Stimulated activated memory B cell treated with anti-CD40 and anti-IgM and Interleukin-4, amounts not matched to agents 10 μg/mL and 1 μg/mL and 100 μg/mL, for 72 hours (primary cell): ENCODE data around the gene FYB1.

Experiments used
- ATAC-seq: fragments of 150-1000 bp; cut with Tn5 transposase; 2 replicates; pipeline ENCODE4 v1.10.0; 2021
- H3K27ac Mint-ChIP-seq: one replicate; pipeline ENCODE4 v1.8.0; 2022; ENCODE audit warnings: mild to moderate bottlenecking, mixed read lengths
- H3K27me3 Mint-ChIP-seq: one replicate; pipeline ENCODE4 v1.8.0; 2022; ENCODE audit warnings: mixed read lengths
- H3K36me3 Mint-ChIP-seq: one replicate; pipeline ENCODE4 v1.8.0; 2022; ENCODE audit warnings: mixed read lengths
- H3K4me1 Mint-ChIP-seq: one replicate; pipeline ENCODE4 v1.8.0; 2022; ENCODE audit warnings: mixed read lengths
- H3K4me3 Mint-ChIP-seq: one replicate; pipeline ENCODE4 v1.8.0; 2022; ENCODE audit warnings: mild to moderate bottlenecking, moderate library complexity, mixed read lengths
- H3K9me3 Mint-ChIP-seq: one replicate; pipeline ENCODE4 v1.8.0; 2022; ENCODE audit warnings: mixed read lengths

Gene FYB1

DNA sequence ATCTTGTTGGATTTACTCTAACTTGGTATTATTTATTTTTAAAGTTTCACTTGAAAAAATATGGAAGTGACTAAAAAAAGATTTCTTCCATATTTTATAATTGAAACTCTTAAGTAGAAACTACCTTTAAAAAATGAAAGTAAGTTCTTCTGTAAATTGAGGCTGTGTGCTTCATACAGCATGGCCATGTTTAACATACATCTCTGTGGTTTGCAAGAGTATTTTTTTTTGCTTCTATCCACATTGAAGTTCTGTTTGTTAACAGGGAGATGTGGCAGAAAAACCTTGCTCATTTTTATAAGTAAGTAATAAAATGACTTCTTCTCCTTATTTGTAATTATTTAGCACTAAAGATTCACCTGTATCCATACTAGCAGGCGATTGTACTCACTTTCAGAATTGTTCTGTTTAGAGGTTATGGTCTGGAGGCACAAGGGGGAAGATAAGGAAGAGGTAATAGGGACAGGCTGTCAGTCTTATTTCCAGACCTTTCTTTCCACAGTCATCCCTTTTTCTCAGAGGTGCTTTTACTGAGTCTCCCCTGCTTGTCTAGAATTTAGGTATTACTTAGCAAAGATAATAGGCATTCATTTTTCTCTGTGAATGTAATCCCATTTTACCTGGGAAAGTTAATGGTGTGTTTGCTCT, 16.0 kb downstream of the FYB1 start:
- Mint-ChIP-seq H3K27ac (peak overlapping the region; percentile 32), H3K27me3 (no peaks in the 10 kb centered on the region), H3K4me3 (no peak overlapping the region), H3K9me3 (no peaks in the 10 kb centered on the region), H3K4me1 (peaks cover 25% of the 10 kb centered on the region), H3K36me3 (no peaks in the 10 kb centered on the region)
- ATAC-seq = no peak

DNA sequence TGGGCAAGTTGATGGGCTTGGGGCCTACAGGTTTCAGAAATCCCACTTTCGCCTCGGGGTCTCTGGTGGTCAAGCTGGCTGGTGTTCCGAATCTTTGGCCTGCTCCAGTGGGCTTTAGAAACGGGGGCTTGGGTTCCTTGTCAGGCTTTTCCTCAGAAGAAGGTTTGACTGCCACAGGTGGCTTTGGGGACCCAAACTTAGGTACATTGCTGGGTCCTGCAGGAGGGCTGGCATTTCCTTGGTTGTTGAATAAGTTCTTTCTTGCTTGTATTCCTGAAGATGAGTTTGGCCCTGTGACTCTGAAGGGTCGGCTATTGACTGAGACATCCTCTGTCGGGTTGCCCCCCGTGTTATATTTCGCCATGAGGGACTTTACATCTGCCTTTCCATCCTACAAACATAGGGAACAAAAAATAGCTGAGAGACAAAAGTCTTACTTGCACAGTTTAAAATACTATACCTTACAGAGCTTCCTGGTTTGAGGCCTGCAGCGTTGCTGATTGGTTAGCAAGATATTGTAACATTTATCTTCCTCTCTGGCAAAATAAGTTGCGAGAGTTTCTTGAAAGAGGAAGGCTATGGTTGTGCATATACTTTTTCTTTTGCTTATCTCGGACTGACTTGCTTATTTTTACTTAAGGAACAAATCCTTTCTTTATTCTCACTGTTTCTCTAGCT, 16.6 kb downstream of the FYB1 start:
- no peak for ATAC-seq
- Mint-ChIP-seq H3K27ac (no peak overlapping the region), H3K9me3 (no peaks in the 10 kb centered on the region), H3K36me3 (no peaks in the 10 kb centered on the region), H3K27me3 (no peaks in the 10 kb centered on the region), H3K4me1 (peaks cover 25% of the 10 kb centered on the region), H3K4me3 (no peak overlapping the region)

- no peak for ATAC-seq
- no peaks in the 10 kb centered on the region for H3K9me3 Mint-ChIP-seq
- H3K4me1 Mint-ChIP-seq = peaks cover 25% of the 10 kb centered on the region
- no peak overlapping the region for H3K27ac Mint-ChIP-seq
- peaks cover 3% of the 10 kb centered on the region for H3K27me3 Mint-ChIP-seq
- no peaks in the 10 kb centered on the region for H3K36me3 Mint-ChIP-seq
- H3K4me3 Mint-ChIP-seq = no peak overlapping the region
Measured at GRCh38 chr5:39201781-39202596, 17.4 kb downstream of the FYB1 start.

DNA sequence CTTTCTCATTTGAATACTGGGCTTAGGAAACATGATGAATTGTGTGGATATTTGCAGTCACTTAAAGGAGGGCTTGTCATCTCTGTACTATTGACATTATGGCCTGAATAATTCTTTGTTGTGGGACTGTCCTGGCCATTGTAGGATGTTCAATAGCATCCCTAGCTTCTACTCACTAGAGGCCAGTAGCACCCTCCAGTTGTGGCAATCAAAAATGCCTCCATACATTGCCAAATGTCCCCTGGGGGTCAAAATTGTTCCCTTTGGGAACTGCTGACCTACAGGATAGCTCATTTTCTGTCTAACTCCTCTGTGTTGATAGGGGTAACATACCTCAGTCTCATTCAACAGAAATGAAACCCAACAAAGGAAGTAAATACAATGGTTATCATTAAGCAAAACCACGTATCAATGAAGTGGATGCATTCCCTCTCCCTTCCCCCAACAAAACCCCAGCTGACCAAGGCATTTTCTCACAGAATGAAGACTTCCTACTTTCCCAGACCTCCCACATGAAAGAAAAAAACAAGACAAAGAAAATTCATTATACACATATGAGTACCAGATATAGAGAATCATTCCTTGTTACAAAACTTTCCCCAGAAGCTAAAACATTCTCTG, 18.1 kb downstream of the FYB1 start:
- no peak for ATAC-seq
- Mint-ChIP-seq H3K27ac (no peak overlapping the region), H3K4me1 (peaks cover 25% of the 10 kb centered on the region), H3K4me3 (no peak overlapping the region), H3K27me3 (peaks cover 9% of the 10 kb centered on the region), H3K36me3 (no peaks in the 10 kb centered on the region), H3K9me3 (no peaks in the 10 kb centered on the region)

GRCh38 chr5:39200081-39200480, 19.3 kb downstream of the FYB1 start:
- Mint-ChIP-seq H3K36me3 (no peaks in the 10 kb centered on the region), H3K9me3 (no peaks in the 10 kb centered on the region), H3K4me1 (peaks cover 25% of the 10 kb centered on the region), H3K4me3 (no peak overlapping the region), H3K27me3 (peaks cover 10% of the 10 kb centered on the region), H3K27ac (no peak overlapping the region)
- ATAC-seq = no peak

DNA sequence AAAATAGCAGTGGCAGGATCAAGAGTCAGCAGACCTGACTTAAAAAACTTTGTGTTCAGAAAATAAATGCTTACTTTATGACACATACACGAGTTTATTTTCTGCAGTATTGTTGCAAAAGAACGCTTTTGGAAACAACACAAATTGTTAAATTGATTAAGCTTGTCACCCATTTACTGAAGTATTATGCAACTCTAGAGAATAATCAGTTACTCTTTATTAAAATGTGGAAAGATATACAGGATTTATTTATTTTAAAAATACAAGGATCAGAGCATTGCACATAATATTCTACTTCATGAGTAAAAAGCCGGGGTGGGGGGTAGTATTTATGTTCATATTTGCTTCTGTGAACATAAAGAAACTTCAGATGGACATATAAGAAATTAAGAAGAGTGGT, 20.0 kb downstream of the FYB1 start:
- no peak for ATAC-seq
- Mint-ChIP-seq H3K4me3 (no peak overlapping the region), H3K4me1 (peaks cover 25% of the 10 kb centered on the region), H3K9me3 (no peaks in the 10 kb centered on the region), H3K27ac (no peak overlapping the region), H3K36me3 (no peaks in the 10 kb centered on the region), H3K27me3 (peaks cover 18% of the 10 kb centered on the region)

DNA sequence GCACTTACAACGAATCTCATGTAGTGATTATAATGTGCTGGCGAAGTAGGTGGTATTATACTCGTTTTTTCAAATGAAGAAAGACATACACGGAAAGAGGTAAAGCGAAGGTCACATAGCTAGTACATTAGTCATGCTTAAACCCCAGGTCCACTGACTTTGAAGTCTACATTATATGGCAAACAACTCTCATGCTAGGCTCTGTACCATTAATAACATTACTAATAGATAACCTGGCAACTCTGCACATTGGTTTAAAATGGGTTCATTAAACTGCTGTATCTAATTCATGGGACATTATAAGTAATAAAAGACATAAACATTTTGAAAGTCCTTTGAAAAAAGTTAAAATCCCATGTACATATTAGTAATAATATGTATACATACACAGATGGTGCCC, 21.2 kb downstream of the FYB1 start:
- no peak overlapping the region for H3K27ac Mint-ChIP-seq
- peaks cover 21% of the 10 kb centered on the region for H3K27me3 Mint-ChIP-seq
- no peak overlapping the region for H3K4me3 Mint-ChIP-seq
- no peaks in the 10 kb centered on the region for H3K36me3 Mint-ChIP-seq
- peaks cover 13% of the 10 kb centered on the region for H3K4me1 Mint-ChIP-seq
- ATAC-seq = no peak
- H3K9me3 Mint-ChIP-seq = no peaks in the 10 kb centered on the region

- Mint-ChIP-seq H3K9me3 (no peaks in the 10 kb centered on the region), H3K27ac (no peak overlapping the region), H3K27me3 (peaks cover 21% of the 10 kb centered on the region), H3K36me3 (no peaks in the 10 kb centered on the region), H3K4me1 (peaks cover 12% of the 10 kb centered on the region), H3K4me3 (no peak overlapping the region)
- ATAC-seq = no peak
Measured at GRCh38 chr5:39197556-39197955, 21.8 kb downstream of the FYB1 start.

DNA sequence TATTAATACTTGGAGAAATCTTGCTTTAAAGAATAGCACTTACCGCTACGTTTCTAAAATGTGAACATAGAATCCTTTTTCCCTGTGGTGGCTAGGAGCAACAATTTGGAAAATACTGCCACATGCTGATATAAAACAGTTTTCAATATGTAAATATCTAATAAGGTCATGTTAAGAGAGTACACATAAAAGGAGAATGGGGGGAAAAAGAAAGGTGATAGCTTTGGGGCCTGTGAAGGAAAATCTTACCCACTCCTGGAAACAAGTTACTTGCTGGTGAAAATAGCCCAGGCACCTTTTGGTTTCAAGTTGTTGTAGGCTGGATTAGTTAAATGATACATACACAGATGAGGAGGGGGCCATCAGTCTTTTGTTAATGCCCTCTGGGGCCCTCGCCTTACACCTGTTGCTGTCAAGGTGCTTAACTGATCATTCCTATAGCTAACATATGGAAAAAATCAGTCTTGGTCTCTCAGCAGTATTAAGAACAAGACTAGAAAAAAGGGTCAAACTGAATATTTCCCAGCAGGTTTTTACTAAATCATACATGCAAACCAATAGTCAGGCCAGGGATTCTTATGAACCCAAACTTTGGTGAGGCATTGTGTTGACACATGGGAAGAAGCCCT, 24.1 kb downstream of the FYB1 start:
- H3K36me3 Mint-ChIP-seq = no peaks in the 10 kb centered on the region
- peaks cover 14% of the 10 kb centered on the region for H3K4me1 Mint-ChIP-seq
- H3K27me3 Mint-ChIP-seq = peaks cover 21% of the 10 kb centered on the region
- H3K9me3 Mint-ChIP-seq = no peaks in the 10 kb centered on the region
- no peak overlapping the region for H3K4me3 Mint-ChIP-seq
- no peak overlapping the region for H3K27ac Mint-ChIP-seq
- ATAC-seq = no peak

DNA sequence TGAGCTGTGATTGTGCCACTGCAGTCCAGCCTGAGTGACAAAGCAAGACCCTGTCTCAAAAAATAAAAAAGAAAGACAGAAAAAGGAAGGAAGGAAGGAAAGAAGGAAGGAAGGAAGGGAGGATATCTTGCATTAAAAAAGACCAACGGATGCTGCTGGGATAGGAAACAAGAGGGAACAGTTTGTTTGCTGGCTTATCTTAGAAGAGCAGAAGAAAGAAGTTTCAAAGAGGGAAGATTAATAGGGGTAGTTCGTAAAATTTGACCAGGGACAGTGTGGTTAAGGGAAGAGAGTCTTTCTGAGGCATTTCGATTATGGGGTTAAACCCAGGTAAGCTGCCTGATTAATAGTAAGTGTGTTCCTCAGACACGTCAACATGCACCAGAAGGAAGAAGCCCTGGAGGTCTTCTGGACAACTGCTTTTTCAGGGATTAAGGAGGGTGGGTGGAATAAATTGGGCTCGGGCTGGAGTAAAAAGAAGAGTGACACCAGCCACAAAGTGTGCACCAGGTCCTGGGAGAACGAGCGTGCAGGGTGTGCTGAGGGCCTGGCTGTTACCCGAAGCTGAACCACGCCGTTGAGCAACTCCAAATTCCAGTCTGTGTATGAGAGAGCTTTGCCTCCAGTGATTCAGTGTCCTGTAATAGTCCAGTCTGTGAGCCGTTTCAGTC, 24.8 kb downstream of the FYB1 start:
- no peaks in the 10 kb centered on the region for H3K9me3 Mint-ChIP-seq
- no peak overlapping the region for H3K4me3 Mint-ChIP-seq
- no peak overlapping the region for H3K27ac Mint-ChIP-seq
- peaks cover 21% of the 10 kb centered on the region for H3K4me1 Mint-ChIP-seq
- H3K36me3 Mint-ChIP-seq = no peaks in the 10 kb centered on the region
- H3K27me3 Mint-ChIP-seq = peaks cover 21% of the 10 kb centered on the region
- ATAC-seq = no peak

DNA sequence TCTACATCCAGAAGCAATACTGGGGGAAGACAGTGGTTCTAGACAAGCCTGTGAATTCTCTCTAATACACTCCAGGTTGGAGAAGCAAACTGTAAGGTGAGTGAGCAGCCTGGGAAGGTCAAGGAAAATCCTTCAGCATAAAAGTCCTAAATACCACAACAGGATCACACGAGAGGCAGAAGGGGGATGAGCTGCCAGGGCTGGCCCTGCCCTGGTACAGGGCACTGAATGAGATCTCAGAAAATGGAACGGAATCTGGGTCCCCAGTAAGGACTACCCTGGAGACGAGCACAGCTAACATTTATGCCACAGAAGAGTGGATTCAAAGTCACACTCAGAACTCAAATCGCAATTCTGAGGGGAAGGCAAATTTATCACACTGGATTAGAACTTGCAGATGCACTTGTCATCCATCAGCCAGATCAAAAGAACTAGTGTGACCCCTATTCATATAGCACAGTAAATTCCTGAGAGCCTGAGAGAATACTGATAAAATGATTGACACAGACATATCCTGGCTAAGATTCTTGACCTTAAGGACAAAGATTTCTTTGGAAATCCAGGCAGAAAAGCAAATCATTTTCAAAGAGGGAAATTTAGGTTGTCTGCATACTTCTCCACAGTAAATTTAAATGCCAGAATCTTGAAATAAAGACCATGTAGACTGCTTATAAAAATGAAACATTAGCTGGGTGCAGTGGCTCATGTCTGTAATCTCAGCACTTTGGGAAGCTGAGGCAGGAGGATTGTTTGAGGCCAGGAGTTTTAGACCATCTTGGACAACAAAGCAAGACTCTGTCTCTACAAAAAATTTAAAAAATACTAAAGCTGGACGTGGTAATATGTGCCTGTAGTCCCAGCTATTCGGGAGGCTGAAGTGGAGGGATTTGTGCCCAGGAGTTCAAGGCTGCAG, 25.6 kb downstream of the FYB1 start:
- peaks cover 28% of the 10 kb centered on the region for H3K4me1 Mint-ChIP-seq
- no peaks in the 10 kb centered on the region for H3K36me3 Mint-ChIP-seq

GRCh38 chr5:39192450-39193160, 26.8 kb downstream of the FYB1 start:
- Mint-ChIP-seq H3K36me3 (no peaks in the 10 kb centered on the region), H3K27ac (no peak overlapping the region), H3K27me3 (peaks cover 21% of the 10 kb centered on the region), H3K9me3 (no peaks in the 10 kb centered on the region), H3K4me3 (no peak overlapping the region), H3K4me1 (peaks cover 39% of the 10 kb centered on the region)
- ATAC-seq = no peak

More for the DNA sequence above, 25.6 kb downstream of the FYB1 start:
- Mint-ChIP-seq H3K27me3 (peaks cover 21% of the 10 kb centered on the region), H3K27ac (no peak overlapping the region), H3K4me3 (no peak overlapping the region), H3K9me3 (no peaks in the 10 kb centered on the region)
- ATAC-seq = no peak

GRCh38 chr5:39191216-39191615, 28.1 kb downstream of the FYB1 start:
- Mint-ChIP-seq H3K27me3 (peaks cover 12% of the 10 kb centered on the region), H3K36me3 (no peaks in the 10 kb centered on the region), H3K9me3 (no peaks in the 10 kb centered on the region), H3K4me3 (no peak overlapping the region), H3K27ac (no peak overlapping the region), H3K4me1 (peaks cover 44% of the 10 kb centered on the region)
- no peak for ATAC-seq
